Heart right ventricle (tissue), 16 donors: Measurements from ENCODE around the gene AGBL4. TPM values are rescaled to one million over a fixed set of nuclear protein-coding genes. Genes with fewer than 3 reads are reported as not detected.

Experiments used
- ATAC-seq, 8 donors: fragments of 200-7000 bp; cut with Tn5 transposase; one replicate each; pipeline ENCODE4 v1.9.1; 2020; ENCODE audit warnings: mild to moderate bottlenecking in 8 of 8, moderate library complexity in 8 of 8, moderate number of reproducible peaks in 1 of 8
- DNase-seq, 2 donors: peaks; one replicate each; pipeline ENCODE4 v3.0.0-alpha.2; 2020
- H3K27ac ChIP-seq, 10 donors: fragments of 200-600 bp; sonication (generic) in 2 of 10; one replicate each; pipeline versions ENCODE4 v1.5.0 to v1.8.0; 2020 to 2022; ENCODE audit warnings: mild to moderate bottlenecking in 3 of 10
- H3K27me3 ChIP-seq, 7 donors: fragments of 200-600 bp; one replicate each; pipeline ENCODE4 v1.8.0; 2021 to 2022; ENCODE audit warnings: mild to moderate bottlenecking in 2 of 7
- H3K36me3 ChIP-seq, 9 donors: fragments of 200-600 bp; sonication (generic) in 1 of 9; one replicate each; pipeline versions ENCODE4 v1.5.0 to v1.8.0; 2020 to 2022; ENCODE audit warnings: mild to moderate bottlenecking in 2 of 9
- H3K4me1 ChIP-seq, 9 donors: fragments of 200-600 bp; sonication (generic) in 1 of 9; one replicate each; pipeline versions ENCODE4 v1.5.0 to v1.8.0; 2020 to 2022; ENCODE audit warnings: mild to moderate bottlenecking in 4 of 9
- H3K4me3 ChIP-seq, 10 donors: fragments of 200-600 bp; sonication (generic) in 2 of 10; one replicate each; pipeline versions ENCODE4 v1.5.0 to v1.8.0; 2020 to 2022; ENCODE audit warnings: mild to moderate bottlenecking in 7 of 10, moderate library complexity in 2 of 10
- H3K9me3 ChIP-seq, 11 donors: fragments of 200-600 bp in 10 of 11; sonication (generic) in 2 of 11; one replicate each; pipeline versions ENCODE4 v1.5.0 to v1.8.0; 2013 to 2022; ENCODE audit warnings: mild to moderate bottlenecking in 2 of 11, control low read depth in 1 of 11, moderate library complexity in 1 of 11
- WGBS, 2 donors: extraction: QIAGEN DNeasy Blood & Tissue Kit; methylation state at CpG; one replicate each; pipeline ENCODE4 v1.1.7; 2013; ENCODE audit warnings: inconsistent platforms in 1 of 2; 5-methylcytosine and 5-hydroxymethylcytosine counted together
- intact Hi-C, 10 donors: fragments of 100-400 bp; cut with DNase I; formaldehyde crosslinking; loops; one replicate each; pipeline versions ENCODE4 v1.11.1 to v1.14.2; 2022
- polyA plus RNA-seq, 2 donors: library from polyadenylated mRNA; stranded (reverse); fragments of 200-250 nt; gene quantifications; one replicate each; pipeline ENCODE4 v1.2.3, GENCODE V29; 2013
- total RNA-seq, 10 donors: library from RNA; stranded (reverse); fragmentation: NEBNext Ultra II Directional in 3 of 10; extraction: Animal tissue kit (Norgen Biotek cat#: 25700) in 3 of 10; gene quantifications; one replicate each; pipeline versions ENCODE4 v1.2.1 to v1.2.4, GENCODE V29; 2021 to 2023
- TF ChIP-seq, protein P1 (sequence below), 9 donors: fragments of 200-600 bp; sonication (generic) in 2 of 9; IDR thresholded peaks; one replicate each; pipeline versions ENCODE4 v1.5.0 to v1.8.0; 2021 to 2022; ENCODE audit warnings: antibody characterized with exemption in 9 of 9, mild to moderate bottlenecking in 5 of 9, moderate library complexity in 1 of 9
- donor health status: Arrhythmogenic right ventricular cardiomyopathy.
- donor health status: ischemic (EF 13 %, LVEDD 7.1; RV severe dilation, severe dysfunction).
- donor health status: healthy with polysubstance abuse.
- donor health status: DM: no; HTN: yes; CAD: no.
- donor health status: DM: no; HTN: no; CAD: no.
- donor health status: ischemic (EF 25% LVEDD 6.9; RV normal size, moderate dysfunction).
- donor health status: ischemic (EF 25% LVEDD 5.7; RV mildly dilated, moderate dysfunction).
- donor health status: healthy.
- donor health status: DM: yes; HTN: yes; CAD: no.
- donor health status: Ischemic cardiomyopathy.
- donor health status: ischemic (EF 35%, LVEDD 5.7; RV mildly dilated, moderate dysfunction).
- donor health status: nonischemic (EF 11% LVEDD 7.7; RV severe dilation, severe dysfunction).
- donor health status: DM: yes; HTN: yes; CAD: no.
- donor health status: PGD.
- donor health status: ischemic (EF 29% LVEDD 5.4; RV normal size, mild dysfunction).
- donor health status: nonischemic (EF 23%, LVEDD 6.1; RV moderate dilation, normal function).

AGBL4 gene
- total and polyA plus RNA-seq, 12 donors = 0.04 to 0.93 (median 0.46) TPM; not detected in 2

DNA sequence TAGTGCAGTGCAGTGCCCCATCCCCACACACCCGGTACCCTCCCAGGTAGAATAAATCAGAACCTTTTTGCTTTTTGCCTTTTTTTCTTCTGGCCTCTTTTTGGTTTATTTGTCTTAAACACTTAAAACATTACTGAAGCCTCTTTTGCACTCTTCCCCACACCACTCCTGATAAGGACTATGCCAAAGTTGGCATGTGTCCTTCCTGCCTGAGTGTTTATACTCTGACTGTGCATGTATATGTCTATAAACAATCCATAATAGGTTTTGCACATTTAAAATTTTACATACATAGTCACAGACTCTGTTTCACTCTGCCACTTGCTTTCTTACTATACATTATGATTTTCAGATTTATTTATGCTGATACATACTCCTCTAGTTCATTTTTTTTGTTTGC, 1306.7 kb downstream of the AGBL4 start:
- no peak overlapping the region for H3K4me3 ChIP-seq
- WGBS, 2 donors = 91 to 100% methylated on average over 1 of the region's 1 CpG
- no peak overlapping the region for H3K27ac ChIP-seq
- H3K27me3 ChIP-seq = no peaks in the 10 kb centered on the region
- DNase-seq = no peak
- no peaks in the 10 kb centered on the region for H3K36me3 ChIP-seq
- no peaks in the 10 kb centered on the region for H3K9me3 ChIP-seq
- H3K4me1 ChIP-seq = no peaks in the 10 kb centered on the region
- intact Hi-C loops = no loop called here
- no peak for ATAC-seq
- TF ChIP-seq, protein P1, sequence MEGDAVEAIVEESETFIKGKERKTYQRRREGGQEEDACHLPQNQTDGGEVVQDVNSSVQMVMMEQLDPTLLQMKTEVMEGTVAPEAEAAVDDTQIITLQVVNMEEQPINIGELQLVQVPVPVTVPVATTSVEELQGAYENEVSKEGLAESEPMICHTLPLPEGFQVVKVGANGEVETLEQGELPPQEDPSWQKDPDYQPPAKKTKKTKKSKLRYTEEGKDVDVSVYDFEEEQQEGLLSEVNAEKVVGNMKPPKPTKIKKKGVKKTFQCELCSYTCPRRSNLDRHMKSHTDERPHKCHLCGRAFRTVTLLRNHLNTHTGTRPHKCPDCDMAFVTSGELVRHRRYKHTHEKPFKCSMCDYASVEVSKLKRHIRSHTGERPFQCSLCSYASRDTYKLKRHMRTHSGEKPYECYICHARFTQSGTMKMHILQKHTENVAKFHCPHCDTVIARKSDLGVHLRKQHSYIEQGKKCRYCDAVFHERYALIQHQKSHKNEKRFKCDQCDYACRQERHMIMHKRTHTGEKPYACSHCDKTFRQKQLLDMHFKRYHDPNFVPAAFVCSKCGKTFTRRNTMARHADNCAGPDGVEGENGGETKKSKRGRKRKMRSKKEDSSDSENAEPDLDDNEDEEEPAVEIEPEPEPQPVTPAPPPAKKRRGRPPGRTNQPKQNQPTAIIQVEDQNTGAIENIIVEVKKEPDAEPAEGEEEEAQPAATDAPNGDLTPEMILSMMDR (IDR thresholded peaks at IDR 0.05) = no peak

DNA sequence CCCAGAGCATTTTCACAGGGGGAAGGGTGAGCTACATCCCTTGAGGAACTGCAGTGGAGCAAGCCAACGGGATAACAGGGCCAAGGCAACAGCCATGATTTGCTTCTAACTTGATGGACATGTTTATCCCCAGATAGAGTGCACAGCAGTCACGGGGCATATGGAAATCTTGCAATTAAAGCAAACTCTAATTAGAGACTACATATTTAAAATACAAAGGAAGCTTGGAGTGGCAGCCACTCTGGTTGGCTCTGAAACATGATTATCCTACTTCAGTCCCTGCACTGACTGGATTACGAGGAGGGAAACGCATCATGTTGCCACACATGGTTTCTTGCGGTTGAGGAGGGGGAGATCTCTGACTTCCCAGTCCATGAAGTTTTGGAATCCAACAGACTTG, 1307.8 kb downstream of the AGBL4 start:
- TF ChIP-seq, protein P1 (IDR thresholded peaks at IDR 0.05) = no peak
- intact Hi-C loops = no loop called here
- Histone ChIP-seq H3K27ac (no peak overlapping the region), H3K36me3 (no peaks in the 10 kb centered on the region), H3K4me1 (no peaks in the 10 kb centered on the region), H3K27me3 (no peaks in the 10 kb centered on the region), H3K9me3 (no peaks in the 10 kb centered on the region), H3K4me3 (no peak overlapping the region)
- no peak for DNase-seq
- WGBS, 2 donors = 83 to 90% methylated on average over 5 of the region's 5 CpGs
- ATAC-seq = no peak

DNA sequence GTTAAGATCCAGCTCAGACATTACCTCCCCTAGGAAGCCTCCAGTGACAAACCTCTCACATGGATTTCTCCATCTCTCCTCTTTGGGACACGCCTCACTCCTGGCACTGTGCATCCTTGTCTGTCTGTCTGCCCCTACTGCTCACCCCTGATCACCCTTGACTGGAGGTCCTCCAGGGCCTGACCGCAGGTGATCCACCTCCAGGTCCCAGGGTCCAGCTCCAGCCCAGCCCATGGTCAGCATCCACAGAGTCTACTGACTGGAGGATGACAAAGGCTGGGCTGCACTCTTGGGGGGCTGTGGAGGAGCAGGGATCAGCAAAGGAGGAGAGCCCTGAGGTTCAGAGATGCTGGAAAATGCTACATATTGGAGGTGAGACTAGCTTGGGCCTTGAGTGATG, 1312.8 kb downstream of the AGBL4 start:
- H3K9me3 ChIP-seq = no peaks in the 10 kb centered on the region
- H3K4me3 ChIP-seq = no peak overlapping the region
- TF ChIP-seq, protein P1 (IDR thresholded peaks at IDR 0.05) = no peak
- no peaks in the 10 kb centered on the region for H3K36me3 ChIP-seq
- 95 to 96% methylated on average over 2 of the region's 2 CpGs for WGBS, 2 donors
- H3K4me1 ChIP-seq = no peaks in the 10 kb centered on the region
- DNase-seq (no peak), ATAC-seq (no peak)
- no peak overlapping the region for H3K27ac ChIP-seq
- H3K27me3 ChIP-seq = peaks cover 0 to 5% (median 0%) of the 10 kb centered on the region in 7 donors
- intact Hi-C loops = no loop called here

DNA sequence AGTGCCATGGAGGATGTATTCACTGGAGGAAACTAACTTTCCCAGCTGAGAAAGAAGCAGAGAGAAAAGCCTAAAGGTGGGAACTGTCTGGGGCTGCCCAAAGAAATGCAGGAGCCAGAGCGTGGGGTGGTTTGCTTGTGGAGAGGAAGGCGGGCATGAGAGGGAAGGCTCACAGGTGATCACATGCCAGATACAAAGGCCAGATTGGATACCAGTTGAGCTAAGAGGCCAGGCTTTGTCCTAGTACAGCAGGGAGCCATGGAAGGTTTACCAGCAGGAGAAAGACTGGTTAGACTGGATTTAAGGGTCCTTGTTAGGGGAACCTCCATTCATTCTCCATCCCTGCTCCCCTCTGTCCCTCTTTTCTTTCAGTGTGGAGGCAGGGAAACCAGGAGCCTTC, 1313.4 kb downstream of the AGBL4 start:
- no peaks in the 10 kb centered on the region for H3K36me3 ChIP-seq
- H3K27me3 ChIP-seq = peaks cover 0 to 5% (median 0%) of the 10 kb centered on the region in 7 donors
- TF ChIP-seq, protein P1 (IDR thresholded peaks at IDR 0.05) = no peak
- intact Hi-C loops = no loop called here
- no peak overlapping the region for H3K4me3 ChIP-seq
- no peak for ATAC-seq
- no peaks in the 10 kb centered on the region for H3K4me1 ChIP-seq
- H3K27ac ChIP-seq = no peak overlapping the region
- 90 to 94% methylated on average over 2 of the region's 2 CpGs for WGBS, 2 donors
- H3K9me3 ChIP-seq = no peaks in the 10 kb centered on the region
- DNase-seq = no peak
